NOMO-1 treated with dmso at 0.1 percent for 144 hours (cell line): ENCODE measurements around the gene PLIN5.
A peak's percentile ranks its signal among the peaks of the same experiment; 100 is the strongest.
"Not testable (repeated sequence)": the region's sequence is repeated elsewhere in the genome, so short reads cannot be mapped to it uniquely, and the experiment has no call there.

Experiments
- DNase-seq: peaks from one replicate; lab custom pipeline; 2025; ENCODE audit not compliant: unreplicated experiment; lab: John Stamatoyannopoulos, UW

PLIN5 gene

GRCh38 chr19:4543842-4544647 is 9.0 kb upstream of the PLIN5 start:
- DNase-seq, result no peak

DNA sequence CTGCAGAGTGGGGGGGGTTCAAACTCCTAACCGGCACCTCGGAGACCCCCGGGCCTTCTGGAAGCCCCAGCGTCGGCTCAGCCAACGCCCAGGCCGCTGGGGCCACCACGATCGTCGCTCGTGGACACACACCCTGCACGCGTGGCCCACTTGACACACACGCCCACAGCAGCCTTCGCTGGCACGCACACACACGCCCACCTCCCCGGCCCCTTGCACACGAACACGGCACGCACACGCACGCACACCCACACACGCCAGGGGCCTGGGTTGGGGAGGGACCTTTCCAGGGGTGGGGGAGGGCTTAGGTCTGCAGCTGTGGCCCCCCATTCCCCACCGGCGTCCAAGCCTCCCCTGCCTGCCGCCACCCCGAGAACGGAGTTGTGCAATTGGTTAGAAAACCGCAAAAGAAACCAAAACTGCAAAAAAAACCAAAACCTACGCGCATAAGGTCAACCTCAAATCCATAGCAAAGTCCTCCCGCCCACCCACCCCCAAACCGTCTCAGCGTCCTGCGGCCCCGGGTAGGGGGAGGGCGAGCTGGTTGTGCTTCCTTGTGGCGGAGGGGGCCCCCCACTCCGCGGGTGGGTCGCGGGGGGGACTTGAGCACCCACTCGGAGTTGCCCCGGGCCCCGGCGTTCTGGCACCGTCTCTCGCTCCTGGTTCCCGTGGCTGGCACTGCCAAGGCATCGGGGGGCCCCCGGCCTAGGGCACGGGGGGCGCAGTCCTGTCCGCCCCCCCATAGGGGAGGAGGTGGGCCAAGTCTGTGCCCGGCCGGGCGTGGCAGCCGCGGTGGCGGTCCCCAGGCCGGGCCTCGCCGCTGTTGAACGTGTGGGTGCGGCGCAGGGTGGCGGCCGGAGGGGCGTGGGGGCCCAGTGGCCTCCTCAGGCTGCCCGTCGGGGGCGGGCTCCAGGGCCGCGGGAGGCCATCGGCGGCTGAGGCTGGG is 8.1 kb upstream of the PLIN5 start:
- DNase-seq, result peak; percentile 78

DNA sequence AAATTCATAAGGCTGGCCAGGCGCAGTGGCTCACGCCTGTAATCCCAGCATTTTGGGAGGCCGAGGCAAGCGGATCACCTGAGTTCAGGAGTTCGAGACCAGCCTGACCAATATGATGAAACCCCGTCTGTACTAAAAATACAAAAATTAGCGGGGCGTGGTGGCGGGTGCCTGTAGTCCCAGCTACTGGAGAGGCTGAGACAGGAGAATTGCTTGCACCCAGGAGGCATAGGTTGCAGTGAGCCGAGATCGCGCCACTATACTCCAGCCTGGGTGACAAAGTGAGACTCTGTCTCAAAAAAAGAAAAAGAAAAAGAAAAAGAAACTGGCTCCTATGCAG is 6.8 kb upstream of the PLIN5 start:
- not testable (repeated sequence) for DNase-seq

DNA sequence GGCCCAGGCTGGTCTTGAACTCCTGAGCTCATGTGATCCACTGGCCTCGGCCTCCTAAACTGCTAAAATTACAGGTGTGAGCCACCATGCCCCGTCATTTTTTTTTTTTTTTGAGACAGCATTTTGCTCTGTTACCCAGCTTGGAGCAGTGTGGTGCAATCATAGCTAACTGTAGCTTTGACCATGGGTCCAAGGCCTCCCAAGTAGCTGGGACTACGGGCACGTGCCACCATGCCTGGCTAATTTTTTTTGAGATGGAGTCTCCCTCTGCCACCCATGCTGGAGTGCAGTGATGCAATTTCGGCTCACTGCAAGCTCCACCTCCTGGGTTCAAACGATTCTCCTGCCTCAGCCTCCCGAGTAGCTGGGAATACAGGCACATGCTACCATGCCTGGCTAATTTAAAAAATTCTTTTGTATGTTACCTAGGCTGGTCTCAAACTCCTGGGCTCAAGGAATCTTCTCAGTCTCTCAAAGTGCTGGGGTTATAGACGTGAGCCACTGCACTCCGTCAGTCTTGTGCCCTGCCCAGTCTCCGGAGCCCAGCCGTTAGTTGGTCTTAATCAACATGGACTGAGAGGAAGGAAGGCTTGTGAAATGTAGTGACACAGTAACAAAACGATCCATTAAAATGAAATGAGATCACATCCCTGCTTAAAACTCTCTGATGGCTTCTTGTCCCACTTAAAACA is 6.2 kb upstream of the PLIN5 start:
- DNase-seq, result peak; percentile 87

DNA sequence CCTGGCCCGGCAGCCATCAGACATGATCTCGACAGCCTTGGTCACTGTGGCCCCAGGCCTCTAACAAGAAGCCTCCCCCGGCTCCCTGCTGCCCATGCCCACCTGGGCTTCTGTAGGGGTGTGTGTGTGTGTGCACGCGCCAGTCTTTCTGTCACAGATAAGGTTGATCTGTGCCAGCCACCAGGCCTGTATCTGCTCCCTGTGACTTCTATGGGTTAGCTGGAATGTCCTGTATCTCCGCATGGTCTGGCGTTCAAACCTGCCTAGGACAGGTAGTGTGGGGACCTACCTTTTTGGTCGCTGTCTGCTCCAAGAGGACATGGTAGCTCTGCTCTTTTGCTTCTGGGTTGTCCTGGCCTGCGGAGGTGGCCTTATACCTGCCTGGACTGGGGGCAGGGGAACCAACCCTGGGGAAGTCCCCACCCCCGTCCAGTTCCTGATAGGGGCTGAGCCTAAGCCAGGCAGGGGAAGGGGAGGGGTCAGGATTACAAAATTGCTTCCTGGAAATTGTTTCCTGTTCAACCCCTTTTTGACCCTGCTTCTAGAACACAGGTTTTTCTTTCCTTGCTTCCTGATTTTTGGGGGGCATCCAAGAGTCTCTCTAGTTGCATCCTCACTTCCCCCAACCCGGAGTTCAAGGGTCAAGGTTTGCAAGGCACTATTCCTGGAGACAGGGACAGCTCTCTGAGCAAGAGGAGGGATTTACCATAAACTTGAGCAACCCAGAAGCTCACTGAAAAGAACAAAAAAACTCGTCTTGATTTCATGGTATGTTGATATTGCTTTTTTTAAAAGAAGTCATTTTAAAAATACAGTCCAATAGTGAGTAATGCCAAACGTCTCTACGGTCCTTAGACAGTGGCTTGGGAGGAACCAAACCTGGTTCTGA is 4.9 kb upstream of the PLIN5 start, which contains the start of gene LRG1:
Gene LRG1 (minus strand): TSS at position 344 of the 889 bp plus-strand sequence. CDS start 23 bp downstream, at position 321.
- DNase-seq, result peak; percentile 84

DNA sequence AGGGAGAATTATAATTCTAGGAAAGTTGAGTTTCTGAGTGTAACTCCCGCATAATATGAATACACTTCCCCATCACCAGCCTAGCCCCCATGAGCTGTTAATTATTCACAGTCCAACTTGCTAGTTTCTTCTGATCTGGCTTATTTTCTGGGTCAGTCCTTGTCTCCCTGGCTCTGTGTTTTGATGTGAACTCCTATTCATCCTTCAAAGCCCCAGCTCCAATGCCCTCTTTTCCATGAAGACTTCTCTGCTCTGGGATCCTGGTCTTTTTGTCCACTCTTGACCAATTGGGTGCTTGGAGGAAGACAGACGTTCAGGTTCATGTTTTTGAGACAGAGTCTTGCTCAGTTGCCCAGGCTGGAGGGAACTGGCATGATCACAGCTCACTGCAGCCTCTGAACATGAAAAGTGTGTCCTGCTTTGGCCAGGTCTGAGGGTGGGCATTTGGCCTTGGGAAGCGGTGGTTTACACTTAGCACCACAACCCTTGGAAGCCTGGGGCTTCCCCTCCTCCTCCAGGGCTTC is 4.2 kb upstream of the PLIN5 start:
- DNase-seq, result no peak

GRCh38 chr19:4538601-4538954 is 3.6 kb upstream of the PLIN5 start:
- no peak for DNase-seq

GRCh38 chr19:4537953-4538600 is 3.1 kb upstream of the PLIN5 start:
- DNase-seq, result no peak

- DNase-seq, result no peak
Measured at GRCh38 chr19:4536798-4537197, 1.8 kb upstream of the PLIN5 start.

DNA sequence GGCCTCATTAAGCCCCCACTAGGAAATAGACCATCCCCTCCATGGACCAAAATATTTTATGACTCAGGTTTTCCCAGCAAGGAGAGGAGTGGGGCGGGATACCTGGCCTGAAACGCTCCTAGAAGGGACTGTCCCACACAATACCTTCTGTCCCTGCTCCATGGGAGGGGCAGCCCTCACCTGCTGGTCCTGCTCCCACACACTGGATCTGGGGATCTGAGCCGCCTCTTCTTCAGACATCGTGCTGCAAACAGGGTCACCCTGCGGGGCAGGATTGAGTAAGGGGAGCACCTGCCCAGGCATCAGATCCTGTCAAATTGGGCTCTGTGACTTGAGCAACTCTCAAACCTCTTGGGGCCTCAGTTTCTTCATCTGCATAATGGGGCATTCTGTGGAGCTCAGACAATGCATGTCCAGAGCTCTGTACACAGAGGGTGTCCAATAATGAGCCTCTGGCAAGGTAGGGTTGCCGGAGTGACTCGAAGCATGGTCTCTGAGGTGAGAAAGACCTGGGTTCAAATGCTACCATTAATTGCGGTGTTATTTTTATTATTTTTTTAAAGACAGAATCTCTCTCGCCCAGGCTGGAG is 1.1 kb downstream of the PLIN5 start:
- no peak for DNase-seq

DNA sequence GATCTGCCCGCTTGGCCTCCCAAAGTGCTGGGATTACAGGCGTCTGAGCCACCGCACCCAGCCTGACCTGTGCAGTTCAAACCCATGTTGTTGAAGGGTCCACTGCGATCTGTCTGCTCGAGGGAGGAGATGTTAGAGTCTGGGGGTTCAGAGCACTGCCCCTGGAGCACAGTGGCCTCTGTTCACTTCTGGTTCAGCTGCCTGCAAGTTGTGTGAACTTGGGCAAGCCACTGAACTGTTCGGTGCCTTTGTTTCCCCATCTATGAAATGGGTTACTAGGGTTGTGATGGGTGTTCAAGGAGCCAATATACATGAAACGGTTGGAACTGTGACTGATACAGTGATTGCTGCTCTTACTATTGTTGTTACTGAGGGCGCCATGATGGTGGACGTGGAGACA is 1.7 kb downstream of the PLIN5 start:
- DNase-seq, result no peak

DNA sequence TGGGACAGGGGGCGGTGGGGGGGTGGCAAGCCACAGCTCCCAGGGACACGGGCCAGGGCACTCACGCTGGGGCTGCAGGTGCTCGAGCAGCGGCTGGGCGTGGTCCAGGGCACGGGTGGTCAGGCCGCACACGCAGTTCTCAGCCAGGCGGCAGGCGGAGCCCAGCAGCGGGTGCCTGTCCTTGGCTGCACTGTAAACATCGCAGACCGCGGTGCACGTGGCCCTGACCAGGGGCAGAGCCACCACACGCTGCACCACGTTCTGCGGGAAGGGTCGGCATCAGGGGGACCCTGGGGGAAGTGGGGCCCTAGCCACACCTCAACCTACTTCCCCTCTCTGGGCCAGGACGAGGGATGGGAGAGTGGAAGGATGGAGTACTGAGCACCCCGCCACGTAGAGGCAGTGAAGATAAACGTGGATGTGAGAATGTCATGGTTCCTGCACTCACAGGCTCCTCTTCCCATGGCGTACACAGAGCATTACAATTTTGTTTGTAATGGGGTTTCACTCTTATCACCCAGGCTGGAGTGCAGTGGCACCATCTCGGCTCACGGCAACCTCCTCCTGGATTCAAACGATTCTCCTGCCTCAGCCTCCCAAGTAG is 3.4 kb downstream of the PLIN5 start:
- DNase-seq, result no peak

- no peak for DNase-seq
Measured at GRCh38 chr19:4529924-4530522, 5.0 kb downstream of the PLIN5 start.

GRCh38 chr19:4528843-4529242 is 6.2 kb downstream of the PLIN5 start:
- DNase-seq, result no peak

DNA sequence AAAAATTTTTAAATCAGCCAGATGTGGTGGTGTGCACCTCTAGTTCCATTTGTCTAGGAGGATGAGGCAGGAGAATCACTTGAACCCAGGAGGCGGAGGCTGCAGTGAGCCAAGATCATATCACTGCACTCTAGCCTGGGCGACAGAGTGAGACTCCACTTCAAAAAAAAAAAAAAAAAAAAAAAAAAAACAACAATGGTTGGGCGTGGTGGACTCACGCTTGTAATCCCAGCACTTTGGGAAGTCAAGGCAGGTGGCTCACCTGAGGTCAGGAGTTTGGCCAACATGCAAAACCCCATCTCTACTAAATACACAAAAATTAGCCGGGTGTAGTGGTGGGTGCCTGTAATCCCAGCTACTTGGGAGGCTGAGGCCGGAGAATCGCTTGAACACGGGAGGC is 7.6 kb downstream of the PLIN5 start:
- DNase-seq, result not testable (repeated sequence)

- no peak for DNase-seq
Measured at GRCh38 chr19:4525563-4526002, 9.4 kb downstream of the PLIN5 start.

DNA sequence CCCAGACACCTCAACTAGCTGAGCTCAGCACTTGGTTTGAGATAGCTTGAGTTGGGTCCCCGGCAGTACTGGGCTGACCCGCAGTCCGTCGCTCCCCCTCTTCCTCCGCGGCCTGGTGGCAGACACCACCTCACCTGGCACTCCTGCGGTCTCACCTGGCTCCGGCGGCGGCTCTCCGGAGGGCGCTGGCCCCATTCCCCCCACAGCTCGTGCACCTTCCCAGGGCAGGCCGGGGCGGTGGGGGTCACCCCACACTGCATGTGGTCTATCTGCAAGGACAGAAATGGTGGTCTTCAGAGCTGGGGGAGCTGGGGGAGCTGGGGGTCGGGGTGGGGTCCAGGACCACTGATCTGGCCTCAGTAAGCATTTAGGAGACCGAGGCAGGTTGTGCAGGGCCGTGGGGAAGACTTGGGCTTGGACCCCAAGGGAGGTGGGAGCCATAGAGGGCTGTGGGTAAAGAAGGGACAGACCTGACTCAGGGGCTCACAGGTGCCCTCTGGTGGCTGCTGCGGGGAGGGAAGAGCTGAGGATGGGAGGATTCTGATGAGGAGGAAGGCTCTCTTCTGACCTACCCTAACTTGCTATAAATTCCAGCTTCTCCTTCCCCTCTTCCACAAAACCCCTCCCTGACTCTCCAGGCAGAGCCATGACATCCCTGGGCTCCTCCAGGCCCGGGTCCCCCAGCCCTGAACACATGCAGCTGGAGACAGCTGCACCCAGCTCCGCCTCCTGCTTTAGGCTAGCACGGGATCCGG is 10.0 kb downstream of the PLIN5 start:
- DNase-seq, result no peak
